ENCODE data around the gene OR4D1. TPM values are rescaled to one million over a fixed set of nuclear protein-coding genes. Genes with fewer than 3 reads are reported as not detected.

The OR4D1 gene
- total RNA-seq, 1 donor from 2014 or later: not detected

GRCh38 chr17:58204796-58205195, 56.6 kb downstream of the OR4D1 start:
- peaks cover 3% of the 10 kb centered on the region for H3K36me3 Mint-ChIP-seq (ENCODE audit: low read depth)
- H3K27ac Mint-ChIP-seq (ENCODE audit: unreplicated experiment): no peak overlapping the region
- no peaks in the 10 kb centered on the region for H3K27me3 Mint-ChIP-seq (ENCODE audit: low read depth)
- TF ChIP-seq CTCF (IDR thresholded peaks at IDR 0.05): no peak
- H3K4me1 Mint-ChIP-seq (ENCODE audit: low read depth): no peaks in the 10 kb centered on the region
- no peaks in the 10 kb centered on the region for H3K9me3 Mint-ChIP-seq (ENCODE audit: low read depth)
- H3K4me3 Mint-ChIP-seq (ENCODE audit: unreplicated experiment): no peak overlapping the region
- no peak for DNase-seq (ENCODE audit: low spot score)

GRCh38 chr17:58205936-58206335, 57.8 kb downstream of the OR4D1 start:
- no peaks in the 10 kb centered on the region for H3K4me1 Mint-ChIP-seq (ENCODE audit: low read depth)
- no peak for DNase-seq (ENCODE audit: low spot score)
- H3K4me3 Mint-ChIP-seq (ENCODE audit: unreplicated experiment): no peak overlapping the region
- no peaks in the 10 kb centered on the region for H3K27me3 Mint-ChIP-seq (ENCODE audit: low read depth)
- H3K9me3 Mint-ChIP-seq (ENCODE audit: low read depth): no peaks in the 10 kb centered on the region
- H3K27ac Mint-ChIP-seq (ENCODE audit: unreplicated experiment): no peak overlapping the region
- H3K36me3 Mint-ChIP-seq (ENCODE audit: low read depth): peaks cover 11% of the 10 kb centered on the region
- no peak for TF ChIP-seq CTCF (IDR thresholded peaks at IDR 0.05)

GRCh38 chr17:58207451-58207850, 59.3 kb downstream of the OR4D1 start:
- peaks cover 18% of the 10 kb centered on the region for H3K36me3 Mint-ChIP-seq (ENCODE audit: low read depth)
- no peak overlapping the region for H3K27ac Mint-ChIP-seq (ENCODE audit: unreplicated experiment)
- H3K4me1 Mint-ChIP-seq (ENCODE audit: low read depth): no peaks in the 10 kb centered on the region
- no peaks in the 10 kb centered on the region for H3K9me3 Mint-ChIP-seq (ENCODE audit: low read depth)
- no peak for DNase-seq (ENCODE audit: low spot score)
- no peak overlapping the region for H3K4me3 Mint-ChIP-seq (ENCODE audit: unreplicated experiment)
- H3K27me3 Mint-ChIP-seq (ENCODE audit: low read depth): no peaks in the 10 kb centered on the region
- no peak for TF ChIP-seq CTCF (IDR thresholded peaks at IDR 0.05)

- DNase-seq (ENCODE audit: low spot score): no peak
- no peak overlapping the region for H3K27ac Mint-ChIP-seq (ENCODE audit: unreplicated experiment)
- no peak for TF ChIP-seq CTCF (IDR thresholded peaks at IDR 0.05)
- H3K4me3 Mint-ChIP-seq (ENCODE audit: unreplicated experiment): no peak overlapping the region
- H3K27me3 Mint-ChIP-seq (ENCODE audit: low read depth): no peaks in the 10 kb centered on the region
- no peaks in the 10 kb centered on the region for H3K4me1 Mint-ChIP-seq (ENCODE audit: low read depth)
- H3K9me3 Mint-ChIP-seq (ENCODE audit: low read depth): no peaks in the 10 kb centered on the region
- H3K36me3 Mint-ChIP-seq (ENCODE audit: low read depth): peaks cover 21% of the 10 kb centered on the region
These were observed 60.2 kb downstream of the OR4D1 start for GRCh38 chr17:58208344-58208743.

Other genes with a start within 250 kb of the OR4D1 start
- gene CUEDC1, start 193.0 kb upstream of the OR4D1 start, total RNA-seq: 32.9 to 47.7 TPM (median 41.9 TPM) in 3 replicates
- 26.6 to 43.6 TPM (median 39.6 TPM) in 3 replicates for gene VEZF1, start 160.1 kb upstream of the OR4D1 start, total RNA-seq
- 115 to 161 TPM (median 119 TPM) in 3 replicates for gene SRSF1, start 141.1 kb upstream of the OR4D1 start, total RNA-seq
- 15.7 to 17.1 TPM (median 16.0 TPM) in 3 replicates for gene DYNLL2, start 65.0 kb upstream of the OR4D1 start, total RNA-seq
- not detected in 3 replicates for gene OR4D2, start 18.6 kb downstream of the OR4D1 start, total RNA-seq
- not detected in 3 replicates for gene EPX, start 44.3 kb downstream of the OR4D1 start, total RNA-seq
- gene MKS1, start 70.9 kb downstream of the OR4D1 start, total RNA-seq: 11.5 to 16.9 TPM (median 16.2 TPM) in 3 replicates
- not detected in 3 replicates for gene LPO, start 90.2 kb downstream of the OR4D1 start, total RNA-seq
- not detected in 3 replicates for gene MPO, start 132.6 kb downstream of the OR4D1 start, total RNA-seq
- gene TSPOAP1, start 180.4 kb downstream of the OR4D1 start, total RNA-seq: 1.3 to 2.0 TPM in 2 of 3 replicates, not detected in the other
- gene SUPT4H1, start 203.8 kb downstream of the OR4D1 start, total RNA-seq: 57.4 to 71.8 TPM (median 62.9 TPM) in 3 replicates

All from chondrocyte (in vitro differentiated cells).